HG03139 (cell line): ENCODE data around the gene RAPGEF4.

Source experiments
- ATAC-seq: cut with Tn5 transposase; IDR thresholded peaks from one replicate; pipeline ENCODE4 v1.9.1; 2021; ENCODE audit not compliant: unreplicated experiment

The RAPGEF4 gene

DNA sequence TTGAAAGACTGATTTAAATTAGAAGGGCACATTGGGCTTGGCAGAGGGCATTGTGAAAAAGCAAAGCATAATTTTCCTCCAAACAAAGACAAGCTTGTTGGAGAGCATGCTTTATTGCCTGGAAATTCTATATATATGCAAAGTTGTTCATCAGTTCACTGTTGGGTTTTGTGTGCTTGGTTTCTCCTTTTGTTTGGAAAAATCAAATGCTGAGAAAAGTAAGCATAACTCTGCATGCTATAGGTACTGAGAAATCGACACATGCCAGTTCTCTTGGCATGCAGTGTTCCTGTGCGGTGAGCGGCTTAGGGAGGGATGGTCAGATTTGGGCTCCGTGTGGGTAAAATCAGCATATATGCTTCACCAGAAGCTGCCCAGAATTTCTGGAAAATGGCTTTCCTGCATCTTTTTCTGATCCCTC, 161.0 kb downstream of the RAPGEF4 start:
- ATAC-seq, result no peak

DNA sequence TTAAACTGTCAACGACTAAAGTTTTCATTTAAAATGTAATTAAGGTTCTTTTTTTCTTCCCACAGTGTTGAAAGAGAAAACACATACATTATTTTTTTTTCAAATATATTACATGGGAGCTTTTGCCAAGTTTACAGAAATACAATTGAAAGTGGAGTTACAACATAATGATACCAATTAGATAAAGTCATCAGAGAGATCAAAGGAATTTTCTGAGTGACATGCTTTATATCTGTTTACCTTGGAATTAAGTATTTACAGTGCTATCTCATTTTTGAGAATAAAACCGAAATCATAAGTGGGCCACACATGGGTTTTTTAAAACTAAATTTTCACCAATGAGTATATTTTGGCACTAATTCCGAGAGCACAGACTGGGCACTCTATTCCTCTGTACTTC, 165.2 kb downstream of the RAPGEF4 start:
- no peak for ATAC-seq

DNA sequence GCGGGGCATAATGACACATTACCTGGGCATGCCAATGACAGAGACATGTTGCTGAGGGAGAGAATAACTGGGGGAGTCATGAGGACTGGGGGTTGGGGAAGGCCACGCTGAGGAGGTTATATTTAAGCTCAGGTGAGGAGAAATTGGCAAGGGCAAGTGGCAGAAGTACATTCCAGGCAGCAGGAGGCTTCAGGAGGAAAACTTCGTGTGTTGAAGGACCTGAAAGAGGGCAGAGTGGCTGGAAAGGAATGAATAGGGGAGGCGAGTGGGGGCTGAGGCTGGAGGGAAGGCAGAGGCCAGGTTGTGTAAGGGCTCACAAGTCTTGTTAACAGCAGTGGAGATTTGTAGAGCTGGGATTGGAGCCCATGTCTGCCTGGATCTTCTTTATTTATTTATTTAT, 166.3 kb downstream of the RAPGEF4 start:
- no peak for ATAC-seq

DNA sequence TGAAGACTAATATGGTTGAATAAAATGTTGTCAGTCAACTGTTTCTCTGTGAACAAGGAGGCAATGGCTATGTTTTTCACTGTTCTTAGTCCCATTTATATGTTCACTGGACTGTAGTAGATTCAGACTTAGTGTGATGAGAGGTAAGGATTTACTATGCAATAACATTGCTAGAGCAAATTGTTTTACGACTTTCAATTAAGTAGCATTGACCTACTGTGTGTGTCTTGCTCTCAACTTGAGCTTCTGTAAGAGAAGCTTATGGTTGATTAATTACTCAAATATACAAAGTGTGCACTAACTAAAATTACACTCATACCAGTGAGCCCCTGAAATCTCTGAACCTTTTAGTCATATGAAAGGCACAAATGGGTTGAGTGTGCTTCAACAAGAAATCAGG, 168.6 kb downstream of the RAPGEF4 start:
- ATAC-seq, result no peak

DNA sequence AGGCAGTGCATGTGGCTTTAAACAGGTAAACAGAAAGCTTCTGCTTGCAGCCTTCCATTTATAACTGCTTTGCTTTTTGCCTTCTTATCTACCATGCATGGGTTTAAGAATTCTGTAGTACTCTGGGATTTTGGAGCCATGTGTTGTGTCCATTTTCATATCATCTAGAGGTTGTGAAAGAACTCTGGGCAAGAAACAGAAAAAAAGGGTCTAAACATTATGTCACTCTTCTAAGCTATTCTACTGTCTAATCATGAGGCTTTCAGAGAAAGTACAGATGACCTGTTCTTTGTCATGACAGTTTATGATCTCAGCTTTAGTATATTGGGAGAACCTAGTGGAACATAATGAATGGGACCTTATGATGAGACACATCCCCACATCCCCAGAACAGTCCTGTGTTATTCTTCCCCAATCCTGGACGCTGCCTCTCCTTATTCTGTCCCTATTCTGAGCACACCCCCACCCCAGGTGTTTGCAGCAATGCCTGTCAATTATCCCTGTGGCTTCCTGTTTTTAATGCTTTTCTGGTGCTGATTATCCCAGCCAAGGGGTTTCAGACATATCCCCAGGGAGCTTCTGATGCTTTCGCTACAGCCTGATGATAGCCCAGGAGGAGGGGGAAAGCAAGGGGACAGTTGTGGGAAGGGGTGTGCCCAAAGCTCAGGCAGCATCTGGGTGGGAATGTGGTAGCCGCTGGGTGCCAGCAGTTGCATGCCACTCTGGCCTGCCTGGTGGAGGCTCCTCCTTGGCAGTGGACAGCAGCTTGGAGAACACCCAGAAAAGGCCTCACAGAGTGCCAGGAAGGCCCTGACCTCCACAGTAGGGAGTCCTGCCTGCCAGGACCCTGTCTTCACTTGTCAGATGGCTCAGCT, 170.5 kb downstream of the RAPGEF4 start:
- no peak for ATAC-seq

- ATAC-seq, result no peak
Observed at GRCh38 chr2:172908275-172908674, 172.6 kb downstream of the RAPGEF4 start.

DNA sequence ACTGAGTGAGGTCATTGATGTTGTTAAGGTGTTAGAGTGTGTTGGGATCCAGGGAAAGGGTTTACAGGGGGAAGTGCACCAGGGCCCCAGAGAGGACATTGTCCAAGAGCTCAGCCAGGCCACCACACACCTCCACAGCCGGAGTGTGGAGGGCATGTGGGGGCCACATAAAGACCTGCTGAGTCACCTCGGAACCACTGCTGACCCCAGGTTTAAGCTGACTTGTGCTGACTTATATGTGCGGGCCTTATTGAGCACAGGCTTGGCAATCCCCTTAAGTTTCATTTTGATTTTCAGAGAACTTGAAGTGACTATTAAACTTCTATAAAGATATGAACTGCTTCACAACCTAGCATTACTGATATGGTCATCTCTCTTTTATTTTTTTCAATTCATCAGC, 173.8 kb downstream of the RAPGEF4 start:
- ATAC-seq, result no peak

- ATAC-seq, result no peak
Observed at GRCh38 chr2:172912266-172912665, 176.6 kb downstream of the RAPGEF4 start.

GRCh38 chr2:172914341-172915008, 178.8 kb downstream of the RAPGEF4 start:
- no peak for ATAC-seq

- no peak for ATAC-seq
Observed at GRCh38 chr2:172917716-172918115, 182.1 kb downstream of the RAPGEF4 start.

- no peak for ATAC-seq
Observed at GRCh38 chr2:172919732-172920131, 184.1 kb downstream of the RAPGEF4 start.

- ATAC-seq, result no peak
Observed at GRCh38 chr2:172921532-172922236, 186.0 kb downstream of the RAPGEF4 start.

GRCh38 chr2:172922306-172922705, 186.7 kb downstream of the RAPGEF4 start:
- ATAC-seq, result no peak

GRCh38 chr2:172922815-172923214, 187.2 kb downstream of the RAPGEF4 start:
- no peak for ATAC-seq

GRCh38 chr2:172924097-172924660, 188.5 kb downstream of the RAPGEF4 start:
- ATAC-seq, result no peak

GRCh38 chr2:172925600-172925999, 190.0 kb downstream of the RAPGEF4 start:
- no peak for ATAC-seq

GRCh38 chr2:172926785-172927640, 191.4 kb downstream of the RAPGEF4 start:
- ATAC-seq, result no peak

GRCh38 chr2:172927641-172928357, 192.2 kb downstream of the RAPGEF4 start:
- ATAC-seq, result no peak

DNA sequence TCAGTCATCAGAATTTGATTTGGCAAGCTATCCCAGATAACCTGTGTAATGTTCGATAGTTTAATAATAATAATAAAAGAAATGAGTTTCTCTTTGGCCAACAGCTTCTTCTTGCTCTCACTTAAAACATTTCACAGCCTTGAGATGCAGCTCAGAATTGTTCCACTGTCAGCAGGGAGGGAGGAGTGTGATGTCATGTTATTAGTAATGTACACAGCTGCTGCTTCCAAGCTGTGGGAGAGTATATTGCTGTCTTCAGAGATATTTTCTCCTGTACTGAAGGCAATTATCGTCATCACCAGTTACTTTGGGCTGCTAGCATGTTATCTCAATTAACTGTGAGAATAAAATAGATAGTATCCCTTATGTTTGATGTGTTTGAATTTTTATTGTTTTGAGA, 193.1 kb downstream of the RAPGEF4 start:
- ATAC-seq, result no peak

GRCh38 chr2:172929644-172930043, 194.0 kb downstream of the RAPGEF4 start:
- ATAC-seq, result no peak
